HepG2 (cell line): ENCODE measurements around the gene PAGE1. TPM values are rescaled to one million over a fixed set of nuclear protein-coding genes. Genes with fewer than 3 reads are reported as not detected.

Experiments
- ATAC-seq: fragments of 200-7000 bp; cut with Tn5 transposase; 3 replicates; pipeline ENCODE4 v1.9.1; 2020; ENCODE audit warnings: mild to moderate bottlenecking, moderate library complexity
- BruUV-seq: library from RNA; stranded (reverse); fragments of 400-500 nt; replicated peaks from 2 replicates; lab custom pipeline; 2021; lab: Mats Ljungman, UMichigan
- CTCF ChIA-PET: fragments of 300-600 bp; formaldehyde crosslinking; extraction: SDS; loops from one replicate; lab custom pipeline; 2021; ENCODE audit warnings: low total read pairs, inconsistent platforms, low intra/inter-chr PET ratio; lab: Yijun Ruan, JAX
- POLR2A ChIA-PET: fragments of 350-600 bp; sonication (Branson Sonifier 250); formaldehyde crosslinking; loops from one replicate; lab custom pipeline; 2020; ENCODE audit warnings: antibody characterized with exemption, inconsistent platforms; lab: Yijun Ruan, JAX
- DNase-seq: peaks from one replicate; pipeline ENCODE4 v3.0.0-alpha.2; 2015; ENCODE audit warnings: low spot score
- FAIRE-seq: peaks from 3 replicates; lab custom pipeline; 2011; peaks lifted over from hg19 to GRCh38; lab: Jason Lieb, UNC
- H2AFZ ChIP-seq: one replicate; pipeline ENCODE4 v1.6.1; 2011; ENCODE audit warnings: low read length, inconsistent platforms
- H3K27ac ChIP-seq: fragments of 300-600 bp; 3 replicates; pipeline ENCODE4 v1.8.0; 2011; ENCODE audit warnings: mixed run types, mild to moderate bottlenecking, mixed read lengths, low read length, inconsistent platforms; ENCODE audit not compliant: insufficient read depth; ENCODE audit errors: extremely low read length
- H3K27me3 ChIP-seq, 2 experiments: fragments of 200-600 bp in 1 of 2; 2 replicates in 1 of 2; 3 replicates in 1 of 2; pipeline versions ENCODE4 v1.6.0 to v1.8.0; 2011; ENCODE audit warnings: low read length in 2 of 2, mild to moderate bottlenecking in 2 of 2, moderate library complexity in 2 of 2, inconsistent platforms in 1 of 2; ENCODE audit not compliant: insufficient read depth in 2 of 2, control insufficient read depth in 1 of 2
- H3K36me3 ChIP-seq, 2 experiments: fragments of 200-600 bp in 1 of 2; replicated peaks in 1 of 2; 2 replicates in 1 of 2; 3 replicates in 1 of 2; pipeline versions ENCODE4 v1.5.1 to v1.8.0; 2011; ENCODE audit warnings: low read length in 2 of 2, inconsistent platforms in 1 of 2; ENCODE audit not compliant: insufficient read depth in 2 of 2, control insufficient read depth in 1 of 2
- H3K4me1 ChIP-seq: 2 replicates; pipeline ENCODE4 v1.5.1; 2012; ENCODE audit warnings: low read length, inconsistent platforms; ENCODE audit not compliant: insufficient read depth
- H3K4me2 ChIP-seq: 2 replicates; pipeline ENCODE4 v1.6.0; 2011; ENCODE audit warnings: low read depth, low read length, inconsistent platforms
- H3K4me3 ChIP-seq, 3 experiments: fragments of 200-600 bp in 1 of 3; sonication (generic), shearing (Covaris generic) in 1 of 3; replicated peaks in 1 of 3; 2 replicates each; pipeline ENCODE4 v1.5.1; 2011 to 2016; ENCODE audit warnings: low read length in 3 of 3, inconsistent platforms in 2 of 3, low read depth in 2 of 3, mild to moderate bottlenecking in 2 of 3, control low read depth in 1 of 3, mixed read lengths in 1 of 3; ENCODE audit not compliant: insufficient read depth in 1 of 3
- H3K79me2 ChIP-seq: one replicate; pipeline ENCODE4 v1.6.1; 2011; ENCODE audit warnings: low read length, inconsistent platforms; ENCODE audit not compliant: insufficient read depth
- H3K9ac ChIP-seq: 2 replicates; pipeline ENCODE4 v1.6.0; 2011; ENCODE audit warnings: mild to moderate bottlenecking, low read depth, low read length, inconsistent platforms; ENCODE audit not compliant: insufficient read depth
- H3K9me3 ChIP-seq: 2 replicates; pipeline ENCODE4 v1.5.1; 2012; ENCODE audit warnings: mild to moderate bottlenecking, low read length
- H4K20me1 ChIP-seq: 2 replicates; pipeline ENCODE4 v1.6.0; 2011; ENCODE audit warnings: inconsistent platforms, mild to moderate bottlenecking, low read length, moderate library complexity; ENCODE audit not compliant: insufficient read depth
- AHR ChIP-seq: IDR thresholded peaks from 2 replicates; pipeline ENCODE4 v1.6.1; 2018; ENCODE audit warnings: missing genetic modification reagents, missing compliant biosample characterization
- ETV5 ChIP-seq: IDR thresholded peaks from 2 replicates; pipeline ENCODE4 v1.6.1; 2018; ENCODE audit warnings: missing biosample characterization, missing genetic modification reagents, inconsistent platforms, borderline replicate concordance
- FOXP1 ChIP-seq, 2 experiments: fragments of 450-650 bp in 1 of 2; IDR thresholded peaks; 2 replicates each; pipeline ENCODE4 v1.6.1; 2017 to 2018; ENCODE audit warnings: antibody characterized with exemption in 1 of 2
- PRMT3 ChIP-seq: sonication (generic); formaldehyde crosslinking; IDR thresholded peaks from 2 replicates; pipeline ENCODE4 v1.8.1; 2022; ENCODE audit warnings: low read depth, mild to moderate bottlenecking, moderate library complexity, missing genetic modification reagents, borderline replicate concordance
- RAD51 ChIP-seq: fragments of 450-650 bp; IDR thresholded peaks from 2 replicates; pipeline ENCODE4 v1.6.1; 2016; ENCODE audit warnings: borderline replicate concordance
- SETDB1 ChIP-seq: sonication (generic); formaldehyde crosslinking; IDR thresholded peaks from 2 replicates; pipeline ENCODE4 v1.5.1; 2020; ENCODE audit warnings: missing genetic modification reagents, mild to moderate bottlenecking, borderline replicate concordance
- THYN1 ChIP-seq: sonication (generic); formaldehyde crosslinking; IDR thresholded peaks from 2 replicates; pipeline ENCODE4 v1.8.1; 2023; ENCODE audit warnings: low read depth, mild to moderate bottlenecking, moderate library complexity, missing genetic modification reagents, borderline replicate concordance
- ZBTB38 ChIP-seq: sonication (generic); formaldehyde crosslinking; IDR thresholded peaks from 2 replicates; pipeline ENCODE4 v1.5.1; 2020; ENCODE audit warnings: mild to moderate bottlenecking, missing genetic modification reagents
- ZFP41 ChIP-seq: sonication (generic); formaldehyde crosslinking; IDR thresholded peaks from 2 replicates; pipeline ENCODE4 v1.4.0; 2020; ENCODE audit warnings: mild to moderate bottlenecking, missing genetic modification reagents, borderline replicate concordance
- ZNF205 ChIP-seq: IDR thresholded peaks from 2 replicates; pipeline ENCODE4 v1.6.1; 2018; ENCODE audit warnings: missing biosample characterization, missing genetic modification reagents
- ZNF329 ChIP-seq: sonication (generic); formaldehyde crosslinking; IDR thresholded peaks from 2 replicates; pipeline ENCODE4 v1.9.0; 2021; ENCODE audit warnings: low read depth, mild to moderate bottlenecking, missing genetic modification reagents
- ZNF543 ChIP-seq: sonication (generic); formaldehyde crosslinking; IDR thresholded peaks from 2 replicates; pipeline ENCODE4 v1.4.0; 2020; ENCODE audit warnings: mild to moderate bottlenecking, missing genetic modification reagents
- WGBS: methylation state at CpG from one replicate; pipeline ENCODE4 v1.1.6; 2017; ENCODE audit warnings: low lambda C conversion rate; 5-methylcytosine and 5-hydroxymethylcytosine counted together
- in situ Hi-C: cut with HindIII; loops from 2 replicates; pipeline ENCODE4 v1.10.0; 2017; ENCODE audit warnings: low pct_unique_long_range_greater_than_20kb; ENCODE audit not compliant: extremely low pct_ligation_motif_present
- intact Hi-C: fragments of 100-400 bp; cut with micrococcal nuclease; formaldehyde crosslinking; loops from one replicate; pipeline ENCODE4 v1.10.0; 2022; ENCODE audit not compliant: unreplicated experiment
- polyA plus RNA-seq, 8 experiments: library from polyadenylated mRNA; depleted of rRNA in 3 of 8; stranded (reverse) in 7 of 8; unstranded in 1 of 8; fragments of >200 nt; fragmentation: Illumina TruSeq in 4 of 8; extraction: Trizol in 4 of 8; gene quantifications; 2 replicates each; pipeline versions ENCODE4 v1.2.1 to v1.2.3, GENCODE V29; 2011 to 2016; ENCODE audit warnings: low read depth in 4 of 8, missing spikeins in 1 of 8, mixed read lengths in 1 of 8; ENCODE audit not compliant: insufficient read depth in 1 of 8
- total RNA-seq, 5 experiments: library from RNA; depleted of rRNA; stranded (reverse); fragments of >200 nt; fragmentation: Illumina TruSeq; extraction: Trizol; gene quantifications; 2 replicates each; pipeline ENCODE4 v1.2.3, GENCODE V29; 2016; ENCODE audit warnings: low read depth in 1 of 5
- TF ChIP-seq, protein P1 (sequence below): sonication (generic); IDR thresholded peaks from 2 replicates; pipeline ENCODE4 v1.6.1; 2016; ENCODE audit warnings: low read depth, borderline replicate concordance
- TF ChIP-seq, protein P2 (sequence below): IDR thresholded peaks from 2 replicates; pipeline ENCODE4 v1.6.1; 2012; ENCODE audit warnings: low read depth, low read length, improper control_type of control experiment

PAGE1 gene
- total and polyA plus RNA-seq, 2 of the 13 experiments (the other 11 are each of a cell fraction or from before 2014, with no cell fraction given): 0.45 to 0.93 TPM

DNA sequence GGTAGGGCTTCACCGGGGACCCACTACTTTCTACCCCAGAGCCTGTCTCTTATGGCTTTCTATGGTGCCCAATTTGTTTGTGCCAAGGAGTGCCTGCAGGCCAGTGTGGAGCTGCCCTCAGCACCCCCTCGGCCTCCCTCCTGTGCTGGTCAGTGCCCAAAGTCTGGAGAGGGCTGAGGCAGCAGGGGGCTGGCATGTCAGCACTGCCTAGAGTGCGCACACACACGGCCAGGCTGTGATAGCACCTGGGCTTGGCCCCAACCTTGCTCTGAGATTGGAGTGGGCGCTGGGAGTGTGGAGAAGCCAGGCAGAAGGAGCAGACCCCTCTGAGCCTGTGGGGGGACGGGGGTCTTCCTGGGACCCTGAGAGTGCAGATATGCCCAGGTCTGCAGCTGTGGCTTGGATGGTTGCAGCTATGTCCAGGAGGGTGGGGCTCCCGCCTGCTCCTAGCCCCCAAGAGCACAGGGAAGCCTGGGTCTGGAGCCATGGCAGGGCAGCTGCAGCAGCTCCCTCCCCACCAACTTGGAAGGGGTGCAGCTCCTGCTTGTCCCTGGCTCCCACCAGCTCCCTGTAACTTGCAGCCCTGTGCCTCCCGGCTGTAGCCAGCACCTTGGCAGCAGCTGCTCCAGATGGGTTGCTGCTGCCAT lies 50.7 kb downstream of the PAGE1 start:
- Histone ChIP-seq H3K27me3 (no peaks in the 10 kb centered on the region), H3K79me2 (no peaks in the 10 kb centered on the region), H4K20me1 (no peaks in the 10 kb centered on the region), H3K9me3 (no peaks in the 10 kb centered on the region), H3K36me3 (no peaks in the 10 kb centered on the region), H2AFZ (no peak overlapping the region), H3K4me1 (no peaks in the 10 kb centered on the region), H3K4me3 (no peak overlapping the region), H3K9ac (no peak overlapping the region), H3K27ac (no peak overlapping the region), H3K4me2 (no peak overlapping the region)
- no peak for ATAC-seq
- intact Hi-C loops: no loop called here
- FAIRE-seq: no peak
- in situ Hi-C loops: no loop called here
- ChIA-PET CTCF (no interaction called here), POLR2A (no interaction called here)
- WGBS: no CpG with 5 or more reads among the region's 8 CpGs
- DNase-seq: no peak
- no peak for TF ChIP-seq ZNF205 (CRISPR knock-in tag)
- TF ChIP-seq ETV5 (CRISPR knock-in tag): no peak
- TF ChIP-seq ZBTB38 (CRISPR knock-in tag): no peak
- TF ChIP-seq FOXP1 (IDR thresholded peaks at IDR 0.05): no peak
- TF ChIP-seq FOXP1 (CRISPR knock-in tag; IDR thresholded peaks at IDR 0.05): no peak
- no peak for TF ChIP-seq THYN1 (CRISPR knock-in tag)
- no peak for TF ChIP-seq RAD51
- TF ChIP-seq AHR: no peak
- no peak for TF ChIP-seq ZNF329 (CRISPR knock-in tag)
- TF ChIP-seq PRMT3 (CRISPR knock-in tag): no peak
- TF ChIP-seq ZNF543: no peak
- TF ChIP-seq, protein P1, sequence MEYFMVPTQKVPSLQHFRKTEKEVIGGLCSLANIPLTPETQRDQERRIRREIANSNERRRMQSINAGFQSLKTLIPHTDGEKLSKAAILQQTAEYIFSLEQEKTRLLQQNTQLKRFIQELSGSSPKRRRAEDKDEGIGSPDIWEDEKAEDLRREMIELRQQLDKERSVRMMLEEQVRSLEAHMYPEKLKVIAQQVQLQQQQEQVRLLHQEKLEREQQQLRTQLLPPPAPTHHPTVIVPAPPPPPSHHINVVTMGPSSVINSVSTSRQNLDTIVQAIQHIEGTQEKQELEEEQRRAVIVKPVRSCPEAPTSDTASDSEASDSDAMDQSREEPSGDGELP: no peak
- no peak for TF ChIP-seq ZFP41 (CRISPR knock-in tag)
- TF ChIP-seq, protein P2, sequence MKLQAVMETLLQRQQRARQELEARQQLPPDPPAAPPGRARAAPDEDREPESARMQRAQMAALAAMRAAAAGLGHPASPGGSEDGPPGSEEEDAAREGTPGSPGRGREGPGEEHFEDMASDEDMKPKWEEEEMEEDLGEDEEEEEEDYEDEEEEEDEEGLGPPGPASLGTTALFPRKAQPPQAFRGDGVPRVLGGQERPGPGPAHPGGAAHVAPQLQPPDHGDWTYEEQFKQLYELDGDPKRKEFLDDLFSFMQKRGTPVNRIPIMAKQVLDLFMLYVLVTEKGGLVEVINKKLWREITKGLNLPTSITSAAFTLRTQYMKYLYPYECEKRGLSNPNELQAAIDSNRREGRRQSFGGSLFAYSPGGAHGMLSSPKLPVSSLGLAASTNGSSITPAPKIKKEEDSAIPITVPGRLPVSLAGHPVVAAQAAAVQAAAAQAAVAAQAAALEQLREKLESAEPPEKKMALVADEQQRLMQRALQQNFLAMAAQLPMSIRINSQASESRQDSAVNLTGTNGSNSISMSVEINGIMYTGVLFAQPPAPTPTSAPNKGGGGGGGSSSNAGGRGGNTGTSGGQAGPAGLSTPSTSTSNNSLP: no peak
- no peak for TF ChIP-seq SETDB1
- TF ChIP-seq, all 625 proteins: peak for 0
- no TSS peak for BruUV-seq

Other genes with a start within 250 kb of the PAGE1 start
- not detected in 2 replicates for gene GAGE12C, start 163.8 kb downstream of the PAGE1 start, total RNA-seq (2016; rRNA removed; fragmentation: Illumina TruSeq; extraction: Trizol)
- not detected in 2 replicates for gene GAGE12C, start 163.8 kb downstream of the PAGE1 start, polyA plus RNA-seq (2011; rRNA removed)
- gene GAGE12D, start 154.3 kb downstream of the PAGE1 start, total RNA-seq (2016; rRNA removed; fragmentation: Illumina TruSeq; extraction: Trizol): not detected in 2 replicates
- not detected in 2 replicates for gene GAGE12D, start 154.3 kb downstream of the PAGE1 start, polyA plus RNA-seq (2011; rRNA removed)
- not detected in 2 replicates for gene GAGE12E, start 144.7 kb downstream of the PAGE1 start, total RNA-seq (2016; rRNA removed; fragmentation: Illumina TruSeq; extraction: Trizol)
- not detected in 2 replicates for gene GAGE12E, start 144.7 kb downstream of the PAGE1 start, polyA plus RNA-seq (2011; rRNA removed)
- gene GAGE12F, start 135.1 kb downstream of the PAGE1 start, total RNA-seq (2016; rRNA removed; fragmentation: Illumina TruSeq; extraction: Trizol): not detected in 2 replicates
- not detected in 2 replicates for gene GAGE12F, start 135.1 kb downstream of the PAGE1 start, polyA plus RNA-seq (2011; rRNA removed)
- not detected in 2 replicates for gene GAGE12G, start 125.6 kb downstream of the PAGE1 start, total RNA-seq (2016; rRNA removed; fragmentation: Illumina TruSeq; extraction: Trizol)
- gene GAGE12G, start 125.6 kb downstream of the PAGE1 start, polyA plus RNA-seq (2011; rRNA removed): not detected in 2 replicates
- gene GAGE12H, start 116.0 kb downstream of the PAGE1 start, total RNA-seq (2016; rRNA removed; fragmentation: Illumina TruSeq; extraction: Trizol): not detected in 2 replicates
- not detected in 2 replicates for gene GAGE12H, start 116.0 kb downstream of the PAGE1 start, polyA plus RNA-seq (2011; rRNA removed)
- gene GAGE2A, start 106.5 kb downstream of the PAGE1 start, total RNA-seq (2016; rRNA removed; fragmentation: Illumina TruSeq; extraction: Trizol): not detected in 2 replicates
- not detected in 2 replicates for gene GAGE2A, start 106.5 kb downstream of the PAGE1 start, polyA plus RNA-seq (2011; rRNA removed)
- not detected in 2 replicates for gene GAGE1, start 97.0 kb downstream of the PAGE1 start, total RNA-seq (2016; rRNA removed; fragmentation: Illumina TruSeq; extraction: Trizol)
- not detected in 2 replicates for gene GAGE1, start 97.0 kb downstream of the PAGE1 start, polyA plus RNA-seq (2011; rRNA removed)
- 1.1 and 1.4 TPM in 2 replicates for gene PAGE4, start 133.3 kb upstream of the PAGE1 start, total RNA-seq (2016; rRNA removed; fragmentation: Illumina TruSeq; extraction: Trizol)
- 0.35 TPM in 1 of 2 replicates, not detected in the other for gene PAGE4, start 133.3 kb upstream of the PAGE1 start, polyA plus RNA-seq (2011; rRNA removed)
- 7.2 and 7.5 TPM in 2 replicates for gene USP27X, start 183.5 kb upstream of the PAGE1 start, total RNA-seq (2016; rRNA removed; fragmentation: Illumina TruSeq; extraction: Trizol)
- gene USP27X, start 183.5 kb upstream of the PAGE1 start, polyA plus RNA-seq (2011; rRNA removed): 9.7 and 12.5 TPM in 2 replicates
- 21.4 and 27.3 TPM in 2 replicates for gene CLCN5, start 226.6 kb upstream of the PAGE1 start, total RNA-seq (2016; rRNA removed; fragmentation: Illumina TruSeq; extraction: Trizol)
- gene CLCN5, start 226.6 kb upstream of the PAGE1 start, polyA plus RNA-seq (2011; rRNA removed): 6.6 and 7.8 TPM in 2 replicates